ENCODE measurements around the gene OSBP. TPM values are rescaled to one million over a fixed set of nuclear protein-coding genes. Genes with fewer than 3 reads are reported as not detected.

The OSBP gene
- polyA plus RNA-seq, 2 of the 4 experiments (the other 2 are of a cell fraction), result 25.9 to 31.7 TPM

DNA sequence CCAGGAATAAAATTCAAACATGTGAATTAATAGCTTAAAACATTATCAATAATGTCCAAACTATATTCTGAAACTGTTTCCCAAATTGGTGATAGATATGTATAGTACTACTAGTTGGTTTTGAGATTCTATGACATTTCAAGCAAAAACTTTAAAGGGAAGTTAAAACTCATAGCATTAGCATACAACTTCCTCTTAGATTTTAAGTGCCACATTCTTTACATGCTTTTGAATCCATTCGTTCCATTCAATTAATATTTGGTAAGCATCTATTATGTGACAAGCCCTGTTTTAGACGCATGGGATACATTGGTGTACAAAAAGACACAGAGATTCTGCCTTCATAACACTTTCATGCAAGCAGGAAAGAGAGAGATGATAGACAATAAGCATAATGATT lies 44.4 kb upstream of the OSBP start (continued):
- no peak for TF ChIP-seq ELK1 (IDR thresholded peaks at IDR 0.05; ENCODE audit: low read depth, low read length)

- DNase-seq (ENCODE audit: low read depth in 1 of 2, low spot score in 1 of 2), result no peak
- no peak for FAIRE-seq
- CTCF ChIA-PET, result interaction anchor here (1.1 kb wide), 1 partner anchor 146 kb away, joined by 4 read pairs; no protein-coding TSS in a partner anchor
- ATAC-seq, result no peak
- no peaks in the 10 kb centered on the region for H3K4me1 ChIP-seq
- no peaks in the 10 kb centered on the region for H3K9me3 ChIP-seq
- H3K4me2 ChIP-seq, result no peak overlapping the region
- TF ChIP-seq MYC (IDR thresholded peaks at IDR 0.05; ENCODE audit: borderline replicate concordance, low read length) (no peak), HDAC2 (IDR thresholded peaks at IDR 0.05) (no peak), CBX2 (IDR thresholded peaks at IDR 0.05; ENCODE audit: borderline replicate concordance, low read depth) (no peak), ZNF302 (CRISPR knock-in tag; IDR thresholded peaks at IDR 0.05) (no peak), BHLHE40 (IDR thresholded peaks at IDR 0.05; ENCODE audit: low read depth, low read length) (no peak), PBX3 (IDR thresholded peaks at IDR 0.05) (no peak), RAD21 (conservative IDR thresholded peaks at IDR 0.05 in 1 of 2, IDR thresholded peaks at IDR 0.05 in 1 of 2) (no peak), SREBF2 (IDR thresholded peaks at IDR 0.05) (no peak), FOSL2 (IDR thresholded peaks at IDR 0.05) (no peak), FOSL2 (CRISPR knock-in tag; IDR thresholded peaks at IDR 0.05) (no peak), KDM5A (IDR thresholded peaks at IDR 0.05) (no peak), SMC3 (IDR thresholded peaks at IDR 0.05) (no peak), FOXS1 (CRISPR knock-in tag; IDR thresholded peaks at IDR 0.05) (no peak), PHF8 (IDR thresholded peaks at IDR 0.05; ENCODE audit: borderline replicate concordance, low read depth) (no peak), ESRRA (IDR thresholded peaks at IDR 0.05; ENCODE audit: borderline replicate concordance, low read length) (no peak), RCOR1 (IDR thresholded peaks at IDR 0.05; ENCODE audit: low read depth, low read length) (no peak), EP300 (IDR thresholded peaks at IDR 0.05) (no peak), CTCF (IDR thresholded peaks at IDR 0.05) (no peak)
- TF ChIP-seq, protein P1, sequence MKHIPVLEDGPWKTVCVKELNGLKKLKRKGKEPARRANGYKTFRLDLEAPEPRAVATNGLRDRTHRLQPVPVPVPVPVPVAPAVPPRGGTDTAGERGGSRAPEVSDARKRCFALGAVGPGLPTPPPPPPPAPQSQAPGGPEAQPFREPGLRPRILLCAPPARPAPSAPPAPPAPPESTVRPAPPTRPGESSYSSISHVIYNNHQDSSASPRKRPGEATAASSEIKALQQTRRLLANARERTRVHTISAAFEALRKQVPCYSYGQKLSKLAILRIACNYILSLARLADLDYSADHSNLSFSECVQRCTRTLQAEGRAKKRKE (CRISPR knock-in tag; IDR thresholded peaks at IDR 0.05; ENCODE audit: low read depth), result no peak
- no peak overlapping the region for H3K27ac ChIP-seq
- POLR2A ChIA-PET, result no interaction called here
- no peak overlapping the region for H3K4me3 ChIP-seq
- 88% methylated on average over 5 of the region's 5 CpGs for WGBS (ENCODE audit: missing lambda C conversion rate)
Observed at GRCh38 chr11:59658036-59658435, 42.5 kb upstream of the OSBP start.

DNA sequence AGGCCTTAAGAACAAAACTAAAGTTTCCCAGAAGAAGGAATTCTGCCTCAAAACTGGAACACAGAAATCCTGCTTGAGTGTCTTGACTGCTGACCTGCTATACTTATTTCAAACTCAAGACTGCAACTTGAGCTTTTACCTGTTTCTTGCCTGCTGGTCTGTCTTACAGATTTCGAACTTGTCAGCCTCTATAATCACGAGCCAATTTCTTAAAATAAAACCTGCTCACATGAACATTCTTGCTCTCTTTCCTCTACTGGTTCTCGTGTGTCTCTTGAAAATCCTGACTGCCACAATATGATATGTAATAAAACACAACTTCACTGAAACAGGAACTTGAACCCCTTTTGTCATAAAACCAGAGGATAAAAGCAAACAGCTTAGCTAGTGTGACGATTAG lies 39.3 kb upstream of the OSBP start:
- Histone ChIP-seq H3K9me3 (no peaks in the 10 kb centered on the region), H3K4me3 (no peak overlapping the region), H3K4me2 (no peak overlapping the region), H3K27ac (no peak overlapping the region), H3K4me1 (no peaks in the 10 kb centered on the region)
- ChIA-PET POLR2A (no interaction called here), CTCF (interaction anchor here (1.0 to 1.4 kb wide), 3 partner anchors 10 to 53 kb away, joined by 3 to 4 read pairs (median 3); no protein-coding TSS in a partner anchor)
- DNase-seq (ENCODE audit: low read depth in 1 of 2, low spot score in 1 of 2) (no peak), ATAC-seq (no peak), FAIRE-seq (no peak)
- WGBS (ENCODE audit: missing lambda C conversion rate), result 93% methylated on average over 4 of the region's 4 CpGs
- no peak for TF ChIP-seq GATA3 (IDR thresholded peaks at IDR 0.05; ENCODE audit: borderline replicate concordance)
- TF ChIP-seq, protein P2, sequence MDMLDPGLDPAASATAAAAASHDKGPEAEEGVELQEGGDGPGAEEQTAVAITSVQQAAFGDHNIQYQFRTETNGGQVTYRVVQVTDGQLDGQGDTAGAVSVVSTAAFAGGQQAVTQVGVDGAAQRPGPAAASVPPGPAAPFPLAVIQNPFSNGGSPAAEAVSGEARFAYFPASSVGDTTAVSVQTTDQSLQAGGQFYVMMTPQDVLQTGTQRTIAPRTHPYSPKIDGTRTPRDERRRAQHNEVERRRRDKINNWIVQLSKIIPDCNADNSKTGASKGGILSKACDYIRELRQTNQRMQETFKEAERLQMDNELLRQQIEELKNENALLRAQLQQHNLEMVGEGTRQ (IDR thresholded peaks at IDR 0.05), result no peak
- no peak for TF ChIP-seq NFE2L2 (conservative IDR thresholded peaks at IDR 0.05; ENCODE audit: low read length)
- no peak for TF ChIP-seq ZSCAN20 (CRISPR knock-in tag; IDR thresholded peaks at IDR 0.05)
- TF ChIP-seq, protein P3, sequence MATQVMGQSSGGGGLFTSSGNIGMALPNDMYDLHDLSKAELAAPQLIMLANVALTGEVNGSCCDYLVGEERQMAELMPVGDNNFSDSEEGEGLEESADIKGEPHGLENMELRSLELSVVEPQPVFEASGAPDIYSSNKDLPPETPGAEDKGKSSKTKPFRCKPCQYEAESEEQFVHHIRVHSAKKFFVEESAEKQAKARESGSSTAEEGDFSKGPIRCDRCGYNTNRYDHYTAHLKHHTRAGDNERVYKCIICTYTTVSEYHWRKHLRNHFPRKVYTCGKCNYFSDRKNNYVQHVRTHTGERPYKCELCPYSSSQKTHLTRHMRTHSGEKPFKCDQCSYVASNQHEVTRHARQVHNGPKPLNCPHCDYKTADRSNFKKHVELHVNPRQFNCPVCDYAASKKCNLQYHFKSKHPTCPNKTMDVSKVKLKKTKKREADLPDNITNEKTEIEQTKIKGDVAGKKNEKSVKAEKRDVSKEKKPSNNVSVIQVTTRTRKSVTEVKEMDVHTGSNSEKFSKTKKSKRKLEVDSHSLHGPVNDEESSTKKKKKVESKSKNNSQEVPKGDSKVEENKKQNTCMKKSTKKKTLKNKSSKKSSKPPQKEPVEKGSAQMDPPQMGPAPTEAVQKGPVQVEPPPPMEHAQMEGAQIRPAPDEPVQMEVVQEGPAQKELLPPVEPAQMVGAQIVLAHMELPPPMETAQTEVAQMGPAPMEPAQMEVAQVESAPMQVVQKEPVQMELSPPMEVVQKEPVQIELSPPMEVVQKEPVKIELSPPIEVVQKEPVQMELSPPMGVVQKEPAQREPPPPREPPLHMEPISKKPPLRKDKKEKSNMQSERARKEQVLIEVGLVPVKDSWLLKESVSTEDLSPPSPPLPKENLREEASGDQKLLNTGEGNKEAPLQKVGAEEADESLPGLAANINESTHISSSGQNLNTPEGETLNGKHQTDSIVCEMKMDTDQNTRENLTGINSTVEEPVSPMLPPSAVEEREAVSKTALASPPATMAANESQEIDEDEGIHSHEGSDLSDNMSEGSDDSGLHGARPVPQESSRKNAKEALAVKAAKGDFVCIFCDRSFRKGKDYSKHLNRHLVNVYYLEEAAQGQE (IDR thresholded peaks at IDR 0.05), result no peak
- TF ChIP-seq FOSB (CRISPR knock-in tag; IDR thresholded peaks at IDR 0.05), result no peak
- TF ChIP-seq MAX (IDR thresholded peaks at IDR 0.05), result no peak
- no peak for TF ChIP-seq HEYL (CRISPR knock-in tag; IDR thresholded peaks at IDR 0.05)
- no peak for TF ChIP-seq TFCP2L1 (CRISPR knock-in tag; IDR thresholded peaks at IDR 0.05)
- TF ChIP-seq POLR2A (IDR thresholded peaks at IDR 0.05; ENCODE audit: low read length), result no peak
